Lower leg skin (tissue), 4 donors: ENCODE data around the gene RASA3. TPM values are rescaled to one million over a fixed set of nuclear protein-coding genes. Genes with fewer than 3 reads are reported as not detected.

Source experiments
- DNase-seq, 2 donors: peaks; one replicate each; pipeline ENCODE4 v3.0.0-alpha.2; 2019; ENCODE audit warnings: low spot score in 2 of 2
- H3K4me3 ChIP-seq: fragments of 200-600 bp; sonication (generic); 2 replicates; pipeline ENCODE4 v1.5.1; 2017; ENCODE audit warnings: mild to moderate bottlenecking, low read depth; ENCODE audit not compliant: poor library complexity, severe bottlenecking
- POLR2A ChIP-seq, 2 donors: fragments of 450-650 bp; IDR thresholded peaks; one replicate each; pipeline ENCODE4 v1.6.1; 2016 to 2017; ENCODE audit warnings: antibody characterized with exemption in 2 of 2, mild to moderate bottlenecking in 1 of 2, moderate library complexity in 1 of 2
- WGBS, 2 donors: methylation state at CpG; one replicate each; pipeline ENCODE4 v1.1.5; 2018; 5-methylcytosine and 5-hydroxymethylcytosine counted together
- intact Hi-C: fragments of 100-400 bp; cut with DNase I; formaldehyde crosslinking; loops from one replicate; pipeline ENCODE4 v1.15.0; 2023; ENCODE audit warnings: low total_unique reads
- total RNA-seq, 4 donors: library from RNA; depleted of rRNA; stranded (reverse); fragments of >200 nt; gene quantifications; one replicate each; pipeline ENCODE4 v1.1.0, GENCODE V29; 2016
- TF ChIP-seq, protein P1 (sequence below), 3 donors: fragments of 450-650 bp; IDR thresholded peaks; one replicate each; pipeline ENCODE4 v1.5.1; 2016; ENCODE audit warnings: antibody characterized with exemption in 3 of 3, mild to moderate bottlenecking in 3 of 3, moderate library complexity in 2 of 3

The RASA3 gene
- total RNA-seq, 4 donors from 2014 or later: 12.9 to 30.5 (median 24.2) TPM

- intact Hi-C loops: no loop called here
- no peak for DNase-seq
- no peak overlapping the region for H3K4me3 ChIP-seq
- TF ChIP-seq, protein P1, sequence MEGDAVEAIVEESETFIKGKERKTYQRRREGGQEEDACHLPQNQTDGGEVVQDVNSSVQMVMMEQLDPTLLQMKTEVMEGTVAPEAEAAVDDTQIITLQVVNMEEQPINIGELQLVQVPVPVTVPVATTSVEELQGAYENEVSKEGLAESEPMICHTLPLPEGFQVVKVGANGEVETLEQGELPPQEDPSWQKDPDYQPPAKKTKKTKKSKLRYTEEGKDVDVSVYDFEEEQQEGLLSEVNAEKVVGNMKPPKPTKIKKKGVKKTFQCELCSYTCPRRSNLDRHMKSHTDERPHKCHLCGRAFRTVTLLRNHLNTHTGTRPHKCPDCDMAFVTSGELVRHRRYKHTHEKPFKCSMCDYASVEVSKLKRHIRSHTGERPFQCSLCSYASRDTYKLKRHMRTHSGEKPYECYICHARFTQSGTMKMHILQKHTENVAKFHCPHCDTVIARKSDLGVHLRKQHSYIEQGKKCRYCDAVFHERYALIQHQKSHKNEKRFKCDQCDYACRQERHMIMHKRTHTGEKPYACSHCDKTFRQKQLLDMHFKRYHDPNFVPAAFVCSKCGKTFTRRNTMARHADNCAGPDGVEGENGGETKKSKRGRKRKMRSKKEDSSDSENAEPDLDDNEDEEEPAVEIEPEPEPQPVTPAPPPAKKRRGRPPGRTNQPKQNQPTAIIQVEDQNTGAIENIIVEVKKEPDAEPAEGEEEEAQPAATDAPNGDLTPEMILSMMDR (IDR thresholded peaks at IDR 0.05): no peak
- TF ChIP-seq POLR2A (IDR thresholded peaks at IDR 0.05): no peak
- 82 to 84% methylated on average over 14 of the region's 14 CpGs for WGBS, 2 donors
Observed at GRCh38 chr13:114046431-114046975, 85.9 kb downstream of the RASA3 start.

DNA sequence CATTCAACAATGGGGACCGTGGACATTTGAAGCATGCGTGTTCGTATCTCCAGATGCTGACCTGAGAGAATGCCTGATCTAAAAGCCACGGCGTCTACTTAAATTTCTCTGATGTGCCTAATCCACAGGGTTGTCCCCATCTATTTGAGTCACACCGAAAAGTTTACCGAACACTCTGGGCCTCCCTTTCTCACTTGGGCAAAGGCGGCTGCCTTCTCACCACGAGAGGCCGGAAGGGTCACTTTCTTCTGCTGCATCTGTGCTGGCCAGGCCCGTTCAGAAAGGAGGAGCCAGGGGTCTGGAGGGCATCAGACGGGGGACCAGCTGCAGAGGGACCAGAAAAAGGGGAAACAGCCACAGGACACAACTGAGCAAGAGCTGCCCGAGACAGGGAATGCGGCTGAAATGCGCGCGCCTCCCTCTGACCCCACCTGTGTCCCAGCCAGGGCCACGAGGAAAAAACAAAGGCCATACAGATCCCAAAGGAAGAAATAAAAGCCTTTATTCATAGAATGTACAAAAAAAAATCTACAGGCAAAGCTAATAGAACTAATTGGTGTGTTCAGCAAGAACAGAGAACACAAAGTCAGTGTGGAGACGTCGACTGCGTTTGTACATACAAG, 87.2 kb downstream of the RASA3 start:
- intact Hi-C loops: no loop called here
- TF ChIP-seq, protein P1 (IDR thresholded peaks at IDR 0.05): no peak
- no peak for TF ChIP-seq POLR2A (IDR thresholded peaks at IDR 0.05)
- no peak overlapping the region for H3K4me3 ChIP-seq
- no peak for DNase-seq
- WGBS, 2 donors: 84 to 88% methylated on average over 21 of the region's 21 CpGs

GRCh38 chr13:114044486-114044885, 87.9 kb downstream of the RASA3 start:
- no peak for DNase-seq
- 69 to 74% methylated on average over 6 to 11 of the region's 17 CpGs for WGBS, 2 donors
- intact Hi-C loops: no loop called here
- H3K4me3 ChIP-seq: no peak overlapping the region
- no peak for TF ChIP-seq POLR2A (IDR thresholded peaks at IDR 0.05)
- TF ChIP-seq, protein P1 (IDR thresholded peaks at IDR 0.05): no peak

DNA sequence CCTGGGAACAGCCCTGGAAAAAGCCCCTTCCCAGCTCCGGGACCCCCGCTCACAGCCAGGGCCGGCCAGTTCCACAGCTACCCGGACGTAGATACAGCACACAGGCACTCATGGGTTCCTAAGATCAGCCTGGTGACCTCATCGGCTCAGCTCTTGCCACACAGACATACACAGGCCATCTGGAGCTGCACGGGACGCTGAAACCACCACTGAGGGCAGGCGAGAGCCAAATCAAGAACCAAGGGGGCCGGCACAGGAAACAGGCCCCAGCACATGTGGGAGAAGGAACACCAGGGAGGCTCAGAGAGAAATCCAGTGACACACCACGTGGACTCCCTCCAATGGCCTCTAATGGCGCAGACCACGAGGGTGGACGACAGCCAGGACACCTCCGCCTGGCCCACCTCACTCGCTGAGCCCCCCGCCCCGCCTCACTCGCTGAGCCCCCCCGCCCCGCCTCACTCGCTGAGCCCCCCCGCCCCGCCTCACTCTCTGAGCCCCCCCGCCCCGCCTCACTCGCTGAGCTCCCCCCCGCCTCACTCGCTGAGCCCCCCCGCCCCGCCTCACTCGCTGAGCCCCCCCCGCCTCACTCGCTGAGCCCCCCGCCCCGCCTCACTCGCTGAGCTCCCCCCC, 88.9 kb downstream of the RASA3 start:
- no peak for TF ChIP-seq POLR2A (IDR thresholded peaks at IDR 0.05)
- TF ChIP-seq, protein P1 (IDR thresholded peaks at IDR 0.05): no peak
- peak; percentile 62 to 93 for DNase-seq
- 74 to 88% methylated on average over 11 to 14 of the region's 37 CpGs for whole genome bisulfite sequencing, 2 donors
- intact Hi-C loops: no loop called here
- no peak overlapping the region for H3K4me3 ChIP-seq

DNA sequence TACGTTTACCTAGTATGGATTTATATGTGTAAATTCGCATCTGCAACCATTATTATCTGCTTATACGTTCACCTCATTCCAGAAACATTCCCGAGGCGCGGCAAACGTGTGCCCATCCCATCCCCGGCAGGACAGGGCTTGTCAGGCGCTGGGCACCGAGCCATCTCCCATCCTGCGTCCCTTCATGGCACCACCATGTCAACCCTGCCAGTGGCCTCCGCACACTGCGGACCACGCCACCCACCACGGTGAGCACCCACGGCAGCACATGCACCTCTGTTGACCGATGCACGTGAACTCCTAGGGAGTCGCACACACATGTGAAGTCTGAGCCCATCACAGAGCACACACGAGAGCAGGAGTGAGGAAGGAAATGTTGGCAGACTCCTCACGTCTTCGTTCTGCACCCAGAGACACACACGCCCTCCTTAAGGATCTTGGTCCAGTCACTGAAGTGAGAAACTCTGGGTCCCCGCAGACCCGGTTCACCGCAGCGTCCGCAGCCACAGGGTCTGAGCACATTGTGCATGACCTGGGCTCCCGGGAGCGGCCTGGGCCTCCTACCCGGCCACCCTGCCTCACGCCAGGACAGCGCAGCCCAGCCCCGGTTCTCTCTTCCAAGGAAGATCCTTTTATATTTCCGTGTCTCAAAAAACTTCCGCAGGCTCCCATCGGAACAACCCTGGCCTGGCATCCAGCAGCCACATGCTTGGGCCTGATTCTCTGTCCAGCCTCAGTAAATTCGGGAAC, 90.2 kb downstream of the RASA3 start:
- intact Hi-C loops: no loop called here
- DNase-seq: no peak
- WGBS, 2 donors: 75 to 82% methylated on average over 32 to 38 of the region's 38 CpGs
- no peak for TF ChIP-seq POLR2A (IDR thresholded peaks at IDR 0.05)
- TF ChIP-seq, protein P1 (IDR thresholded peaks at IDR 0.05): no peak
- H3K4me3 ChIP-seq: no peak overlapping the region
